Naive thymus-derived CD4-positive, alpha-beta T cell (primary cell): ENCODE data around the gene PITPNB. TPM values are rescaled to one million over a fixed set of nuclear protein-coding genes. Genes with fewer than 3 reads are reported as not detected.

Experiments used
- ATAC-seq: fragments of 150-1000 bp; cut with Tn5 transposase; 2 replicates; pipeline ENCODE4 v1.10.0; 2021; ENCODE audit warnings: mild to moderate bottlenecking, moderate library complexity
- CTCF ChIA-PET: fragments of 350-600 bp; sonication (Branson Sonifier 250); formaldehyde crosslinking; loops from one replicate; lab custom pipeline; 2021; ENCODE audit warnings: antibody characterized with exemption; lab: Charles Lee
- POLR2A ChIA-PET: fragments of 350-600 bp; sonication (Branson Sonifier 250); formaldehyde crosslinking; loops from one replicate; lab custom pipeline; 2021; ENCODE audit warnings: antibody characterized with exemption, inconsistent platforms; lab: Charles Lee
- DNase-seq, 9 donors: peaks; one replicate each; pipeline versions ENCODE4 v3.0.0 to v3.0.0-alpha.2; 2020 to 2022; ENCODE audit warnings: mixed read lengths in 1 of 9
- H3K27ac ChIP-seq: one replicate; pipeline ENCODE4 v1.7.0; 2013; ENCODE audit warnings: mild to moderate bottlenecking, low read depth, low read length, moderate library complexity
- H3K27me3 ChIP-seq, 2 donors: one replicate each; pipeline ENCODE4 v1.7.0; 2013; ENCODE audit warnings: low read length in 2 of 2, mild to moderate bottlenecking in 2 of 2, moderate library complexity in 2 of 2; ENCODE audit not compliant: control insufficient read depth in 2 of 2, insufficient read depth in 2 of 2
- H3K36me3 ChIP-seq, 3 experiments: 1 replicate in 2 of 3; 2 replicates in 1 of 3; pipeline ENCODE4 v1.7.0; 2013; ENCODE audit warnings: low read length in 3 of 3, mild to moderate bottlenecking in 3 of 3, moderate library complexity in 1 of 3; ENCODE audit not compliant: insufficient read depth in 3 of 3, control insufficient read depth in 2 of 3
- H3K4me1 ChIP-seq, 2 donors: one replicate each; pipeline ENCODE4 v1.7.0; 2013; ENCODE audit warnings: low read length in 2 of 2, mild to moderate bottlenecking in 2 of 2, moderate library complexity in 1 of 2; ENCODE audit not compliant: control insufficient read depth in 2 of 2, insufficient read depth in 2 of 2
- H3K4me3 ChIP-seq: 2 replicates; pipeline ENCODE4 v1.7.0; 2013; ENCODE audit warnings: mild to moderate bottlenecking, low read length
- H3K9me3 ChIP-seq, 3 experiments: 1 replicate in 2 of 3; 2 replicates in 1 of 3; pipeline ENCODE4 v1.7.0; 2013; ENCODE audit warnings: low read length in 3 of 3; ENCODE audit not compliant: control insufficient read depth in 2 of 3
- H3K27ac Mint-ChIP-seq, 9 donors: one replicate each; pipeline ENCODE4 v1.8.0; 2020 to 2022; ENCODE audit warnings: mixed read lengths in 9 of 9, mild to moderate bottlenecking in 8 of 9, moderate library complexity in 5 of 9, inconsistent platforms in 2 of 9
- H3K27me3 Mint-ChIP-seq, 5 donors: one replicate each; pipeline ENCODE4 v1.8.0; 2021 to 2022; ENCODE audit warnings: mixed read lengths in 5 of 5, mild to moderate bottlenecking in 1 of 5
- H3K36me3 Mint-ChIP-seq, 5 donors: one replicate each; pipeline ENCODE4 v1.8.0; 2020 to 2022; ENCODE audit warnings: mixed read lengths in 5 of 5, mild to moderate bottlenecking in 3 of 5, inconsistent platforms in 1 of 5
- H3K4me1 Mint-ChIP-seq, 7 donors: one replicate each; pipeline ENCODE4 v1.8.0; 2020 to 2022; ENCODE audit warnings: mixed read lengths in 7 of 7, mild to moderate bottlenecking in 3 of 7, inconsistent platforms in 1 of 7
- H3K4me3 Mint-ChIP-seq, 10 donors: one replicate each; pipeline ENCODE4 v1.8.0; 2020 to 2022; ENCODE audit warnings: mild to moderate bottlenecking in 10 of 10, mixed read lengths in 10 of 10, moderate library complexity in 6 of 10, inconsistent platforms in 2 of 10
- H3K9me3 Mint-ChIP-seq, 11 donors: one replicate each; pipeline ENCODE4 v1.8.0; 2020 to 2022; ENCODE audit warnings: mixed read lengths in 11 of 11, mild to moderate bottlenecking in 4 of 11, inconsistent platforms in 1 of 11, moderate library complexity in 1 of 11
- intact Hi-C, 2 donors: fragments of 100-400 bp; cut with micrococcal nuclease; formaldehyde crosslinking; loops; one replicate each; pipeline ENCODE4 v1.15.1; 2023
- polyA plus RNA-seq, 2 donors: library from polyadenylated mRNA; unstranded; fragments of 300-500 nt; fragmentation: Illumina TruSeq; gene quantifications; one replicate each; pipeline ENCODE4 v1.2.3, GENCODE V29; 2021
- total RNA-seq, 6 experiments: library from RNA in 5 of 6; stranded (reverse) in 5 of 6; gene quantifications; 1 replicate in 5 of 6; 2 replicates in 1 of 6; pipeline ENCODE4 v1.2.3 and lab custom pipeline; 2021 to 2026

PITPNB gene
- total and polyA plus RNA-seq, 7 experiments from 2014 or later = 56.3 to 98.8 (median 62.8) TPM

- H3K27me3 Mint-ChIP-seq = peaks cover 0 to 4% (median 0%) of the 10 kb centered on the region in 5 donors
- Histone ChIP-seq H3K4me3 (no peak overlapping the region), H3K4me1 (no peaks in the 10 kb centered on the region), H3K36me3 (no peaks in the 10 kb centered on the region), H3K27me3 (no peaks in the 10 kb centered on the region), H3K27ac (no peak overlapping the region), H3K9me3 (no peaks in the 10 kb centered on the region)
- peaks cover 0 to 6% (median 3%) of the 10 kb centered on the region in 5 donors for H3K36me3 Mint-ChIP-seq
- ChIA-PET POLR2A (no interaction called here), CTCF (no interaction called here)
- H3K9me3 Mint-ChIP-seq = peaks cover 0 to 2% (median 0%) of the 10 kb centered on the region in 11 donors
- no peak for ATAC-seq
- intact Hi-C loops = no loop called here
- DNase-seq = no peak
- no peak overlapping the region for H3K27ac Mint-ChIP-seq
- H3K4me3 Mint-ChIP-seq = no peak overlapping the region
- peaks cover 9 to 20% (median 13%) of the 10 kb centered on the region in 7 donors for H3K4me1 Mint-ChIP-seq
Observed at GRCh38 chr22:27827604-27828587, 91.2 kb downstream of the PITPNB start.

- Histone ChIP-seq H3K36me3 (no peaks in the 10 kb centered on the region), H3K27ac (no peak overlapping the region), H3K9me3 (no peaks in the 10 kb centered on the region), H3K4me3 (no peak overlapping the region), H3K27me3 (no peaks in the 10 kb centered on the region), H3K4me1 (no peaks in the 10 kb centered on the region)
- ChIA-PET CTCF (no interaction called here), POLR2A (no interaction called here)
- no peak overlapping the region for H3K27ac Mint-ChIP-seq
- intact Hi-C loops = no loop called here
- peaks cover 0 to 6% (median 3%) of the 10 kb centered on the region in 5 donors for H3K36me3 Mint-ChIP-seq
- H3K9me3 Mint-ChIP-seq = peaks cover 0 to 2% (median 0%) of the 10 kb centered on the region in 11 donors
- peaks cover 0 to 4% (median 0%) of the 10 kb centered on the region in 5 donors for H3K27me3 Mint-ChIP-seq
- DNase-seq = no peak
- no peaks in the 10 kb centered on the region for H3K4me1 Mint-ChIP-seq
- no peak overlapping the region for H3K4me3 Mint-ChIP-seq
- no peak for ATAC-seq
Observed at GRCh38 chr22:27825174-27825573, 93.9 kb downstream of the PITPNB start.

- no peak overlapping the region for H3K4me3 ChIP-seq
- CTCF ChIA-PET = interaction anchor here (0.6 kb wide), 1 partner anchor 1271 kb away, joined by 5 read pairs; no protein-coding TSS in a partner anchor
Observed at GRCh38 chr22:27823221-27823620, 95.8 kb downstream of the PITPNB start.

GRCh38 chr22:27820896-27821866, 97.9 kb downstream of the PITPNB start:
- POLR2A ChIA-PET = no interaction called here

More at GRCh38 chr22:27823221-27823620, 95.8 kb downstream of the PITPNB start:
- POLR2A ChIA-PET = no interaction called here
- Mint-ChIP-seq H3K27ac (no peak overlapping the region), H3K27me3 (peaks cover 0 to 4% (median 0%) of the 10 kb centered on the region in 5 donors), H3K4me1 (no peaks in the 10 kb centered on the region), H3K36me3 (peaks cover 0 to 6% (median 0%) of the 10 kb centered on the region in 5 donors), H3K4me3 (no peak overlapping the region), H3K9me3 (peaks cover 0 to 4% (median 0%) of the 10 kb centered on the region in 11 donors)
- Histone ChIP-seq H3K4me1 (no peaks in the 10 kb centered on the region), H3K36me3 (no peaks in the 10 kb centered on the region), H3K9me3 (no peaks in the 10 kb centered on the region), H3K27me3 (no peaks in the 10 kb centered on the region), H3K27ac (no peak overlapping the region)
- DNase-seq = no peak
- intact Hi-C loops = no loop called here
- ATAC-seq = no peak

GRCh38 chr22:27816552-27816951, 102.5 kb downstream of the PITPNB start:
- Mint-ChIP-seq H3K9me3 (peaks cover 0 to 4% (median 0%) of the 10 kb centered on the region in 11 donors), H3K4me1 (no peaks in the 10 kb centered on the region), H3K36me3 (no peaks in the 10 kb centered on the region), H3K27ac (no peak overlapping the region), H3K4me3 (no peak overlapping the region), H3K27me3 (peaks cover 0 to 9% (median 2%) of the 10 kb centered on the region in 5 donors)
- Histone ChIP-seq H3K4me3 (no peak overlapping the region), H3K36me3 (no peaks in the 10 kb centered on the region), H3K27ac (no peak overlapping the region), H3K4me1 (no peaks in the 10 kb centered on the region), H3K27me3 (no peaks in the 10 kb centered on the region), H3K9me3 (no peaks in the 10 kb centered on the region)
- intact Hi-C loops = no loop called here
- ChIA-PET CTCF (no interaction called here), POLR2A (no interaction called here)
- DNase-seq (no peak), ATAC-seq (no peak)

More at GRCh38 chr22:27820896-27821866, 97.9 kb downstream of the PITPNB start:
- no peak for DNase-seq
- Histone ChIP-seq H3K9me3 (no peaks in the 10 kb centered on the region), H3K27me3 (no peaks in the 10 kb centered on the region), H3K4me1 (no peaks in the 10 kb centered on the region), H3K36me3 (no peaks in the 10 kb centered on the region), H3K27ac (no peak overlapping the region), H3K4me3 (no peak overlapping the region)
- H3K4me1 Mint-ChIP-seq = no peaks in the 10 kb centered on the region
- peaks cover 0 to 13% (median 0%) of the 10 kb centered on the region in 5 donors for H3K27me3 Mint-ChIP-seq
- no peak overlapping the region for H3K27ac Mint-ChIP-seq
- H3K4me3 Mint-ChIP-seq = no peak overlapping the region
- H3K9me3 Mint-ChIP-seq = peaks cover 0 to 4% (median 0%) of the 10 kb centered on the region in 11 donors
- intact Hi-C loops = no loop called here
- no peak for ATAC-seq
- peaks cover 0 to 6% (median 0%) of the 10 kb centered on the region in 5 donors for H3K36me3 Mint-ChIP-seq
- CTCF ChIA-PET = interaction anchor here (0.6 kb wide), 1 partner anchor 11 kb away, joined by 3 read pairs; no protein-coding TSS in a partner anchor

GRCh38 chr22:27815826-27816530, 103.1 kb downstream of the PITPNB start:
- Mint-ChIP-seq H3K27me3 (peaks cover 0 to 9% (median 7%) of the 10 kb centered on the region in 5 donors), H3K4me3 (no peak overlapping the region), H3K36me3 (no peaks in the 10 kb centered on the region), H3K27ac (no peak overlapping the region), H3K9me3 (peaks cover 0 to 4% (median 0%) of the 10 kb centered on the region in 11 donors), H3K4me1 (no peaks in the 10 kb centered on the region)
- H3K27me3 ChIP-seq = no peaks in the 10 kb centered on the region
- POLR2A ChIA-PET = no interaction called here
- H3K4me3 ChIP-seq = no peak overlapping the region
- CTCF ChIA-PET = no interaction called here
- intact Hi-C loops = no loop called here
- DNase-seq = no peak
- no peaks in the 10 kb centered on the region for H3K36me3 ChIP-seq
- H3K27ac ChIP-seq = no peak overlapping the region
- H3K4me1 ChIP-seq = no peaks in the 10 kb centered on the region
- ATAC-seq = no peak
- H3K9me3 ChIP-seq = no peaks in the 10 kb centered on the region
